Measurements from ENCODE around the gene JADE3.
"Not testable (repeated sequence)": the region's sequence is repeated elsewhere in the genome, so short reads cannot be mapped to it uniquely, and the experiment has no call there.

Gene JADE3

GRCh38 chrX:46938589-46938988 lies 26.4 kb downstream of the JADE3 start:
- DNase-seq: no peak

GRCh38 chrX:46941341-46941740 lies 29.1 kb downstream of the JADE3 start:
- DNase-seq: no peak

GRCh38 chrX:46953137-46953527 lies 40.9 kb downstream of the JADE3 start:
- DNase-seq: no peak

- no peak for DNase-seq
These were observed 41.4 kb downstream of the JADE3 start for GRCh38 chrX:46953597-46953996.

GRCh38 chrX:46954716-46955115 lies 42.5 kb downstream of the JADE3 start:
- no peak for DNase-seq

GRCh38 chrX:46956589-46956988 lies 44.4 kb downstream of the JADE3 start:
- DNase-seq: not testable (repeated sequence)

GRCh38 chrX:46957297-46957696 lies 45.1 kb downstream of the JADE3 start:
- no peak for DNase-seq

- DNase-seq: no peak
These were observed 46.9 kb downstream of the JADE3 start for GRCh38 chrX:46959101-46959500.

GRCh38 chrX:46959985-46960700 lies 47.9 kb downstream of the JADE3 start:
- no peak for DNase-seq

- no peak for DNase-seq
These were observed 48.9 kb downstream of the JADE3 start for GRCh38 chrX:46961097-46961496.

- DNase-seq: peak; percentile 6
These were observed 49.5 kb downstream of the JADE3 start for GRCh38 chrX:46961574-46962283.

GRCh38 chrX:46965125-46965758 lies 53.0 kb downstream of the JADE3 start:
- no peak for DNase-seq

- DNase-seq: no peak
These were observed 55.3 kb downstream of the JADE3 start for GRCh38 chrX:46967547-46967946.

GRCh38 chrX:46977046-46977445 lies 64.8 kb downstream of the JADE3 start:
- not testable (repeated sequence) for DNase-seq

GRCh38 chrX:46978341-46979291 lies 66.4 kb downstream of the JADE3 start:
- peak; percentile 38 for DNase-seq

- no peak for DNase-seq
These were observed 72.5 kb downstream of the JADE3 start for GRCh38 chrX:46984705-46985104.

- no peak for DNase-seq
These were observed 77.3 kb downstream of the JADE3 start for GRCh38 chrX:46989548-46989947.

- no peak for DNase-seq
These were observed 79.4 kb downstream of the JADE3 start for GRCh38 chrX:46991664-46992063.

- no peak for DNase-seq
These were observed 79.8 kb downstream of the JADE3 start for GRCh38 chrX:46992070-46992469.

GRCh38 chrX:46994096-46994495 lies 81.9 kb downstream of the JADE3 start:
- DNase-seq: no peak

GRCh38 chrX:47012131-47012530 lies 99.9 kb downstream of the JADE3 start:
- DNase-seq: no peak

- DNase-seq: no peak
These were observed 114.0 kb downstream of the JADE3 start for GRCh38 chrX:47026198-47026597.

- DNase-seq: peak; percentile 29
These were observed 118.1 kb downstream of the JADE3 start for GRCh38 chrX:47030339-47030738.
